ENCODE results near the gene LHX8. TPM values are rescaled to one million over a fixed set of nuclear protein-coding genes. Genes with fewer than 3 reads are reported as not detected.

LHX8 gene
- total RNA-seq, 2 donors from 2014 or later: 0.74 TPM; not detected in 1

GRCh38 chr1:75124510-75124909 is 9.7 kb upstream of the LHX8 start:
- no peak overlapping the region for H3K4me3 ChIP-seq
- no peaks in the 10 kb centered on the region for H3K36me3 ChIP-seq
- no peaks in the 10 kb centered on the region for H3K9me3 ChIP-seq
- peaks cover 6% of the 10 kb centered on the region for H3K27me3 ChIP-seq (replicated peaks; ENCODE audit: insufficient read depth)
- WGBS: 27% methylated on average over 22 of the region's 23 CpGs
- intact Hi-C loops (cut with DNase I): no loop called here
- H3K27ac ChIP-seq: no peak overlapping the region
- DNase-seq (ENCODE audit: low spot score): no peak
- TF ChIP-seq POLR2AphosphoS5 (IDR thresholded peaks at IDR 0.05) (no peak), CTCF (IDR thresholded peaks at IDR 0.05) (no peak), POLR2A (IDR thresholded peaks at IDR 0.05) (no peak)
- H3K4me1 ChIP-seq (replicated peaks): no peaks in the 10 kb centered on the region

- intact Hi-C loops (cut with DNase I): no loop called here
- WGBS: 22% methylated on average over 26 of the region's 38 CpGs
- no peak for TF ChIP-seq POLR2A (IDR thresholded peaks at IDR 0.05)
- Histone ChIP-seq H3K9me3 (no peaks in the 10 kb centered on the region), H3K27me3 (replicated peaks; ENCODE audit: insufficient read depth) (peaks cover 11% of the 10 kb centered on the region), H3K4me1 (replicated peaks) (no peaks in the 10 kb centered on the region), H3K27ac (no peak overlapping the region), H3K4me3 (no peak overlapping the region), H3K36me3 (no peaks in the 10 kb centered on the region)
- DNase-seq (ENCODE audit: low spot score): no peak
Observed at GRCh38 chr1:75125161-75125726, 8.9 kb upstream of the LHX8 start.

- Histone ChIP-seq H3K27ac (no peak overlapping the region), H3K27me3 (replicated peaks; ENCODE audit: insufficient read depth) (peaks cover 21% of the 10 kb centered on the region), H3K36me3 (no peaks in the 10 kb centered on the region), H3K4me3 (no peak overlapping the region), H3K9me3 (no peaks in the 10 kb centered on the region), H3K4me1 (replicated peaks) (no peaks in the 10 kb centered on the region)
- intact Hi-C loops (cut with DNase I): no loop called here
- TF ChIP-seq POLR2A (IDR thresholded peaks at IDR 0.05) (no peak), CTCF (IDR thresholded peaks at IDR 0.05) (no peak), POLR2AphosphoS5 (IDR thresholded peaks at IDR 0.05) (no peak)
- whole genome bisulfite sequencing: 24% methylated on average over 12 of the region's 12 CpGs
- DNase-seq (ENCODE audit: low spot score): no peak
Observed at GRCh38 chr1:75126611-75127101, 7.5 kb upstream of the LHX8 start.

GRCh38 chr1:75127916-75128717 is 6.1 kb upstream of the LHX8 start:
- intact Hi-C loops (cut with DNase I): no loop called here
- Histone ChIP-seq H3K27ac (no peak overlapping the region), H3K27me3 (replicated peaks; ENCODE audit: insufficient read depth) (peaks cover 32% of the 10 kb centered on the region), H3K9me3 (no peaks in the 10 kb centered on the region), H3K36me3 (no peaks in the 10 kb centered on the region), H3K4me3 (no peak overlapping the region), H3K4me1 (replicated peaks) (no peaks in the 10 kb centered on the region)
- TF ChIP-seq POLR2A (IDR thresholded peaks at IDR 0.05) (no peak), POLR2AphosphoS5 (IDR thresholded peaks at IDR 0.05) (no peak), CTCF (IDR thresholded peaks at IDR 0.05) (no peak)
- WGBS: 7% methylated on average over 27 of the region's 27 CpGs
- DNase-seq (ENCODE audit: low spot score): no peak

GRCh38 chr1:75129660-75129982 is 4.6 kb upstream of the LHX8 start:
- Histone ChIP-seq H3K9me3 (no peaks in the 10 kb centered on the region), H3K36me3 (no peaks in the 10 kb centered on the region), H3K27ac (no peak overlapping the region), H3K4me1 (replicated peaks) (no peaks in the 10 kb centered on the region), H3K27me3 (replicated peaks; ENCODE audit: insufficient read depth) (peaks cover 29% of the 10 kb centered on the region), H3K4me3 (no peak overlapping the region)
- no peak for DNase-seq (ENCODE audit: low spot score)
- intact Hi-C loops (cut with DNase I): no loop called here
- WGBS: 3% methylated on average over 10 of the region's 10 CpGs
- TF ChIP-seq CTCF (IDR thresholded peaks at IDR 0.05) (no peak), POLR2A (IDR thresholded peaks at IDR 0.05) (no peak), POLR2AphosphoS5 (IDR thresholded peaks at IDR 0.05) (no peak)

Measured in prostate gland (tissue), 2 donors.